Astrocyte (in vitro differentiated cells and primary cell): ENCODE results near the gene MORC1. TPM values are rescaled to one million over a fixed set of nuclear protein-coding genes. Genes with fewer than 3 reads are reported as not detected.

Experiments used
- DNase-seq: peaks from one replicate; pipeline ENCODE4 v3.0.0-alpha.2; 2010; ENCODE audit warnings: low read depth
- FAIRE-seq: peaks from 2 replicates; lab custom pipeline; 2011; peaks lifted over from hg19 to GRCh38; lab: Jason Lieb, UNC
- H2AFZ ChIP-seq: 2 replicates; pipeline ENCODE4 v1.6.0; 2012; ENCODE audit warnings: low read depth, low read length, inconsistent platforms
- H3K27ac ChIP-seq: 2 replicates; pipeline ENCODE4 v1.5.1; 2011; ENCODE audit warnings: low read depth, low read length, inconsistent platforms
- H3K27me3 ChIP-seq: 2 replicates; pipeline ENCODE4 v1.6.0; 2011; ENCODE audit warnings: low read length, inconsistent platforms; ENCODE audit not compliant: insufficient read depth
- H3K36me3 ChIP-seq: 2 replicates; pipeline ENCODE4 v1.5.1; 2011; ENCODE audit warnings: low read length, inconsistent platforms; ENCODE audit not compliant: insufficient read depth
- H3K4me1 ChIP-seq: 2 replicates; pipeline ENCODE4 v1.5.1; 2011; ENCODE audit warnings: low read length, inconsistent platforms; ENCODE audit not compliant: insufficient read depth
- H3K4me2 ChIP-seq: 2 replicates; pipeline ENCODE4 v1.6.0; 2012; ENCODE audit warnings: low read length, inconsistent platforms
- H3K4me3 ChIP-seq: 2 replicates; pipeline ENCODE4 v1.5.1; 2011; ENCODE audit warnings: low read depth, mild to moderate bottlenecking, low read length, inconsistent platforms; ENCODE audit not compliant: insufficient read depth
- H3K79me2 ChIP-seq: 2 replicates; pipeline ENCODE4 v1.6.0; 2012; ENCODE audit warnings: mild to moderate bottlenecking, low read length, inconsistent platforms; ENCODE audit not compliant: insufficient read depth
- H3K9ac ChIP-seq: 2 replicates; pipeline ENCODE4 v1.6.0; 2012; ENCODE audit warnings: mild to moderate bottlenecking, low read length, inconsistent platforms
- H3K9me3 ChIP-seq: 2 replicates; pipeline ENCODE4 v1.5.1; 2012; ENCODE audit warnings: low read depth, mild to moderate bottlenecking, low read length, inconsistent platforms; ENCODE audit not compliant: insufficient read depth
- H4K20me1 ChIP-seq: 2 replicates; pipeline ENCODE4 v1.6.0; 2012; ENCODE audit warnings: low read length, inconsistent platforms; ENCODE audit not compliant: insufficient read depth
- H3K27ac Mint-ChIP-seq: one replicate; pipeline ENCODE4 v1.8.0; 2021; ENCODE audit warnings: mild to moderate bottlenecking, mixed read lengths; ENCODE audit not compliant: unreplicated experiment
- H3K27me3 Mint-ChIP-seq: one replicate; pipeline ENCODE4 v1.8.0; 2021; ENCODE audit warnings: low read depth, mixed read lengths; ENCODE audit not compliant: unreplicated experiment
- H3K36me3 Mint-ChIP-seq: one replicate; pipeline ENCODE4 v1.8.0; 2021; ENCODE audit warnings: low read depth, mixed read lengths; ENCODE audit not compliant: unreplicated experiment
- H3K4me1 Mint-ChIP-seq: one replicate; pipeline ENCODE4 v1.8.0; 2021; ENCODE audit warnings: low read depth, mixed read lengths; ENCODE audit not compliant: unreplicated experiment
- H3K4me3 Mint-ChIP-seq: one replicate; pipeline ENCODE4 v1.8.0; 2021; ENCODE audit warnings: mild to moderate bottlenecking, moderate library complexity, mixed read lengths; ENCODE audit not compliant: unreplicated experiment
- H3K9me3 Mint-ChIP-seq: one replicate; pipeline ENCODE4 v1.8.0; 2021; ENCODE audit warnings: mild to moderate bottlenecking, mixed read lengths; ENCODE audit not compliant: unreplicated experiment
- CTCF ChIP-seq: IDR thresholded peaks from 2 replicates; pipeline ENCODE4 v1.5.1; 2011; ENCODE audit warnings: low read depth, mild to moderate bottlenecking, inconsistent platforms, low read length, moderate library complexity; ENCODE audit not compliant: insufficient read depth
- EZH2 ChIP-seq: IDR thresholded peaks from 2 replicates; pipeline ENCODE4 v1.6.1; 2012; ENCODE audit warnings: mild to moderate bottlenecking, low read length, inconsistent platforms; ENCODE audit not compliant: insufficient read depth
- total RNA-seq: library from RNA; stranded (reverse); gene quantifications from 2 replicates; pipeline ENCODE4 v1.2.1, GENCODE V29; 2021

The MORC1 gene
- total RNA-seq, 1 donor from 2014 or later: not detected

- Mint-ChIP-seq H3K4me1 (peaks cover 3% of the 10 kb centered on the region), H3K9me3 (peaks cover 5% of the 10 kb centered on the region), H3K27me3 (no peaks in the 10 kb centered on the region), H3K36me3 (no peaks in the 10 kb centered on the region), H3K27ac (no peak overlapping the region), H3K4me3 (no peak overlapping the region)
- no peaks in the 10 kb centered on the region for H3K9me3 ChIP-seq
- no peak overlapping the region for H3K9ac ChIP-seq
- TF ChIP-seq EZH2 (no peak), CTCF (no peak)
- FAIRE-seq: no peak
- no peak overlapping the region for H3K4me2 ChIP-seq
- no peak overlapping the region for H2AFZ ChIP-seq
- no peaks in the 10 kb centered on the region for H4K20me1 ChIP-seq
- no peak overlapping the region for H3K27ac ChIP-seq
- no peaks in the 10 kb centered on the region for H3K27me3 ChIP-seq
- H3K36me3 ChIP-seq: no peaks in the 10 kb centered on the region
- H3K4me3 ChIP-seq: no peak overlapping the region
- DNase-seq: no peak
- no peaks in the 10 kb centered on the region for H3K79me2 ChIP-seq
- H3K4me1 ChIP-seq: no peaks in the 10 kb centered on the region
Observed at GRCh38 chr3:108931035-108931434, 186.9 kb downstream of the MORC1 start.

DNA sequence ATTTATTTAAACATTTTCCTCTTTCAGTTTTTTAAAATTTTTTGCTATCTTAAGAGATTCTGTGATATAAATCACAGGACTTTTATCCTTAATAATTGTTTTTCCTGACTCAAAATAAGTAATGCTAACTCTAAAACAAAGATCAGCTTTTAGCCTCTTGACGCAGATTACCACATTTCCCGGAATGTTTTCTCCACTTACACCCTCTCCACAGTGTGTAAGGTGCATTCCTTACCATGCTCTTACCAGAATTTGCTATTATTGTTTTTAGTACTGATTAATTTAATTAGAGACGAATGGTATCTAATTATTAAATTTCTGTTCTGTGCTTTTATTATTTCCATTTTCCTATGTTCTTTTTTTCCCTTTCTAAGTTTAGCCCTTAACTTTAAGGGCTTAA, 199.1 kb downstream of the MORC1 start:
- no peak for DNase-seq
- no peaks in the 10 kb centered on the region for H3K36me3 Mint-ChIP-seq
- Histone ChIP-seq H3K9ac (no peak overlapping the region), H3K27me3 (no peaks in the 10 kb centered on the region), H3K4me3 (no peak overlapping the region), H3K4me2 (no peak overlapping the region), H3K4me1 (peaks cover 4% of the 10 kb centered on the region), H3K79me2 (no peaks in the 10 kb centered on the region), H3K36me3 (no peaks in the 10 kb centered on the region), H4K20me1 (no peaks in the 10 kb centered on the region), H3K27ac (no peak overlapping the region), H2AFZ (no peak overlapping the region), H3K9me3 (no peaks in the 10 kb centered on the region)
- H3K4me3 Mint-ChIP-seq: no peak overlapping the region
- FAIRE-seq: no peak
- H3K27ac Mint-ChIP-seq: no peak overlapping the region
- peaks cover 5% of the 10 kb centered on the region for H3K27me3 Mint-ChIP-seq
- peaks cover 6% of the 10 kb centered on the region for H3K9me3 Mint-ChIP-seq
- TF ChIP-seq EZH2: no peak
- no peak for TF ChIP-seq CTCF
- H3K4me1 Mint-ChIP-seq: peaks cover 5% of the 10 kb centered on the region

- H3K4me2 ChIP-seq: no peak overlapping the region
- FAIRE-seq (peak; percentile 49), DNase-seq (peak; percentile 41)
- Mint-ChIP-seq H3K4me1 (peaks cover 5% of the 10 kb centered on the region), H3K27me3 (peaks cover 3% of the 10 kb centered on the region), H3K36me3 (no peaks in the 10 kb centered on the region), H3K9me3 (no peaks in the 10 kb centered on the region), H3K27ac (no peak overlapping the region), H3K4me3 (no peak overlapping the region)
- TF ChIP-seq EZH2 (no peak), CTCF (peak; percentile 91)
- no peaks in the 10 kb centered on the region for H4K20me1 ChIP-seq
- H3K27ac ChIP-seq: no peak overlapping the region
- H3K27me3 ChIP-seq: no peaks in the 10 kb centered on the region
- no peak overlapping the region for H3K9ac ChIP-seq
- no peak overlapping the region for H2AFZ ChIP-seq
- no peaks in the 10 kb centered on the region for H3K9me3 ChIP-seq
- H3K4me1 ChIP-seq: peaks cover 4% of the 10 kb centered on the region
- H3K79me2 ChIP-seq: no peaks in the 10 kb centered on the region
- no peak overlapping the region for H3K4me3 ChIP-seq
- no peaks in the 10 kb centered on the region for H3K36me3 ChIP-seq
Observed at GRCh38 chr3:108914774-108915641, 202.9 kb downstream of the MORC1 start.
